NAMALWA (cell line): ENCODE data around the gene MGME1.
"Not testable (repeated sequence)": the region's sequence is repeated elsewhere in the genome, so short reads cannot be mapped to it uniquely, and the experiment has no call there.

ENCODE experiments used
- DNase-seq: peaks from one replicate; pipeline ENCODE4 v3.0.0-alpha.2; 2015; ENCODE audit warnings: low spot score

MGME1 gene

DNA sequence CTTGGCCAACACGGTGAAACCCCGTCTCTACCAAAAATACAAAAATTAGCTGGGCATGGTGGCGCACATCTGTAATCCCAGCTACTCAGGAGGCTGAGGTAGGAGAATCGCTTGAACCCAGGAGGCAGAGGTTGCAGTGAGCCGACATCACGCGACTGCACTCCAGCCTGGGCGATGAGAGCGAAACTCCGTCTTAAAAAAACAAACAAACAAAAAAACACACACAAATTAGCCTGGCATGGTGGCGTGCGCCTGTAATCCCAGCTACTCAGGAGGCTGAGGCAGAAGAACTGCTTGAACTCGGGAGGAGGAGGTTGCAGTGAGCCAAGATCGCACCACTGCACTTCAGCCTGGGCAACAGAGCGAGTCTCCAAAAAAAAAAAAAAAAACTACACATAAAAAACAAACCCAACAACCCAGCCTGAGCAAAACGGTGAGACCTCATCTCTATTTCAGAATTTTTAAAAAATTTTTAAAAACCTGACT, 8.4 kb upstream of the MGME1 start:
- DNase-seq = not testable (repeated sequence)

- DNase-seq = no peak
These were observed 7.8 kb upstream of the MGME1 start for GRCh38 chr20:17960927-17961586.

- no peak for DNase-seq
These were observed 7.3 kb upstream of the MGME1 start for GRCh38 chr20:17961587-17961940.

GRCh38 chr20:17963114-17963897, 5.5 kb upstream of the MGME1 start:
- no peak for DNase-seq

DNA sequence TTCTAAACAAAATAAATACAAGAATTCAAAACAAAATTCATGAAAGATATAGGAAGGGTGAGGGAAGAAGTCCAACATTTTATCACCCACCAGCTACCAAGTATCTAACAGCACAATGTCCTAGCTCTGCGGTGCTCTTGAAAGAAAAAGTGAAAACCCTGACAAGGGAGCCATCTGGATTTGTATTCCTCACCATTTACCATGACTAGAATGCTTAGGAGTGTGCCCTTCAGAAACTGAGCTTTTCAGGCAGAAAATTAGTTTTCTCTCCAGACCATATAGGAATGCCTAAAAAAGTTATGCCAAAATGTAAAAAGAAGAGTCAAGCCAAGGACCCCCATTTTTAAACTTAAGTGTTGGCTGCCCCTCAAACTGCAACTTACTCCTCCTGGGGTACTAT, 4.7 kb upstream of the MGME1 start:
- DNase-seq = no peak

- DNase-seq = no peak
These were observed 4.2 kb upstream of the MGME1 start for GRCh38 chr20:17964632-17965031.

DNA sequence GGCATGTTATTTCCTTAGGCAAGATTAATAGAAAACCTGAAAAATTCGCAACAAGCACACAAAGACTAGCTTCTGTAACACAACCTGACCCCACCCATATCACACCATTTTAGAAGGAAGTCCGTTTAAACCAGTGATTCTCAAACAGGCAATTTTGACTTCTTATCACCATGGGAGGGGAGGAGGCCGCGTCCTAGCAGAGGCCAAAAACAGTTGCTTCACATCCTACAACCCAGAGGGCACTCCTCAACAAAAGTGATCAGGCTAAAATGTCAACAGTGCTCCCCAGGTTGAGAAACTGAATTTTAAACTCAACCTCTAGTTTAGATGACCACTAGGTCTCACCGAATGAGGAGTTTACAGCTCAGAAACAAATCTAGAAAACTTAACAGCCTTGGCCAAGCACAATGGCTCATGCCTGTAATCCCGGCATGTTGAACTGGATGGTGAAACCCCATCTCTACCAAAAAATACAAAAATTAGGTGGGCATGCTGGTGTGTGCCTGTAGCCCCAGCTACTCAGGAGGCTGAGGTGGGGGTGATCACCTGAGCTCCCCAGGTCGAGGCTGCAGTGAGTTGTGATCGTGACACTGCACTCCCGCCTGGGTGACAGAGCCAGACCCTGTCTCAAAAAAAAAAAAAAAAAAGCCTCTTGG, 3.6 kb upstream of the MGME1 start:
- no peak for DNase-seq

DNA sequence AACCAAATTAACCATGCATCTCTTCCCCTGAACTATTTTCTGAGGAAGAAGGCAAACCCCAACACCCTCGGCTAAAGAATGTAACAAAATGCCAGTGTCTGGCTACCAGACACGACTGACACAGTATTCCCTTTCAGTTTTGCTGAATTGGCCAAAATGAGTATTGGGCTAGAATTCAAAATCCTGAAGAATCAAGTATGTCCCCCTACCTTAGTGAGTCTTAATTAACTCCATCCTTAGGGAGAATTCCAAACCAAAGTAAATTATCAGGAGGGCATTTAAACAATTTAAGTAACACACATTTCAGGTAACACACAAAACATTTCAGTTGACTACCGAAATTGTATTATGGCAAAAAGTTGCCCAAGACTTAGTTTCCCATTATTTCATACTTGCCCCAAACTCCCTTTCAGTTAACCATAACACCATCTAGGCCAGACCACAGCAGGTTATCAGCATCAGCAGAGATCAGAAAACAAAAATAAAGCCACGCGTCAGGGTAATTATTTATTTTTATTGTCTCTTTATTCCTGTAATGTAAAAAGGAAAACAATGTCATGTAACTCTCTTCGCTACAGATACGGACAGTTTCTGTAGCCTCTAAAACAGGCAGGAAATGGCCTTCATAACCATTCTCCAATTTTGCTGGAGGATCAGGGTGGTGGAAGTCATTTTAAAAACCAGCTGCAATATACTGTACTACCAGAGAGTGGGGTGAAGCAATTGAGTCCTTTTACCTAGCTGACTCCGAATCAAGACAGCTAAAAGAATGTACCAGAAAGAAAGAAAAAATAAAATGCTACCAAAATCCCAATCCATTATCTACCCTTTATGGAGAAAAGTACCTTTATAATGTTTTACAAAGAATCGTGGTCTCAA, 2.1 kb upstream of the MGME1 start:
- DNase-seq = peak; percentile 81

DNA sequence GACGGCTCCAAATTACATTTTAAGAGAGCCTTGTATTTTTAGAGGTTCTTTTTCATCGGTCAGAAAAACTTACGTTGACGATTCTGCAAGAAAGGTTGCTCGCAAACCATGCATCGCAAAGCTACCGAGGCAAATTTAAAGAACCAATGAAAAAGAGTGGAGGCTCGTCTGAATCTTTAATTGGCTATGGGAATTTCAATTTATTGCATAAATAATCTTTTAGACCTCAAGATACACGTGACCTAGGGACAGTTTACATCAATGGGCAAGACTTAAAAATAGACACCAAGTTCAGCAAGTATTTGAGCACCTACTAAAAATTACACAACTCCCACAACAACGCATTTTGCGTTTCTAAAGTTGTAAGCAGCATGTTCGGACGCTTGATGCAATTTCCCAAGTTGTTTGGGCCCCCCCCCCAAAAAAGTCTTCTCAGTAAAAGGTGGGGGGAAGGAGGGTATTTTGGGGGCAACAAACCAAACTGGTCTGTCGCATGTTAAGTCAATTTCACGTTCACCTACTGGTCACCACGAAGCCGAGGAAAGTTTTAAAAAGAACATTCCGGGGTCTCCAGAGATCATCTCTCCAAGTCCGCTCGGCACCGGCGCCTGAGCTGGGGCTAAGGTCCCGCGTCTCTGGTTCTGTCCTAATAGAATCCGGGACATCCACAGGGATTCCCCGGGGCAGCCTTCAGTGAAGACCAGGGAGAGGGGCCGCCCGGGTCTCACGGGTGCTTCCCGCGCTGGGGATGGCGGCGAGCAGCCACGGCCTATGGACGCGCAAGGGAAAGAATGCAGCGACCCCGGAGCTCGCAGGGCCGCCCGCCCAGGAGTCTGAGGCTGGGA, 1.1 kb upstream of the MGME1 start:
- peak; percentile 76 for DNase-seq

- DNase-seq = no peak
These were observed 563 bp downstream of the MGME1 start for GRCh38 chr20:17969278-17969883.

GRCh38 chr20:17969884-17970409, 1.1 kb downstream of the MGME1 start:
- peak; percentile 90 for DNase-seq

- peak; percentile 53 for DNase-seq
These were observed 2.6 kb downstream of the MGME1 start for GRCh38 chr20:17971300-17972013.

DNA sequence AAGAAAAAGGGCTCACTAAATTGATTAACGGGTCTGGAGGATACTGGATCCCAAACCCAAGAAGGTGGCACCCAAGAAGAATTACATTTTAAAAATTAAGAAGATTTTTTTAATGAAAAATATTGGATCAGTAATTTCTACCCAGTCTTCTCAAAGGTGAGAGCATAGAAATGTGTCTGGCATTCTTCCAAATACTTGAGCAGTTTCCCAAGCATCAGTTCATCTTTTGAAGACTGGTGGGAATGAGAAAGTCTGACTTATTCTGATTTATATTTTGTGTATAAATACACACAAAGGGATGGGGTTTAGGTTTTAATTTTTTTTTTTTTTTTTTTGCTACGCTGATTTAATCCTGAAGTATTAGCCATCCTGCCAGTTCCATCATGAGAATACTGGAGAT, 3.3 kb downstream of the MGME1 start:
- peak; percentile 41 for DNase-seq

GRCh38 chr20:17976305-17976704, 7.5 kb downstream of the MGME1 start:
- no peak for DNase-seq

DNA sequence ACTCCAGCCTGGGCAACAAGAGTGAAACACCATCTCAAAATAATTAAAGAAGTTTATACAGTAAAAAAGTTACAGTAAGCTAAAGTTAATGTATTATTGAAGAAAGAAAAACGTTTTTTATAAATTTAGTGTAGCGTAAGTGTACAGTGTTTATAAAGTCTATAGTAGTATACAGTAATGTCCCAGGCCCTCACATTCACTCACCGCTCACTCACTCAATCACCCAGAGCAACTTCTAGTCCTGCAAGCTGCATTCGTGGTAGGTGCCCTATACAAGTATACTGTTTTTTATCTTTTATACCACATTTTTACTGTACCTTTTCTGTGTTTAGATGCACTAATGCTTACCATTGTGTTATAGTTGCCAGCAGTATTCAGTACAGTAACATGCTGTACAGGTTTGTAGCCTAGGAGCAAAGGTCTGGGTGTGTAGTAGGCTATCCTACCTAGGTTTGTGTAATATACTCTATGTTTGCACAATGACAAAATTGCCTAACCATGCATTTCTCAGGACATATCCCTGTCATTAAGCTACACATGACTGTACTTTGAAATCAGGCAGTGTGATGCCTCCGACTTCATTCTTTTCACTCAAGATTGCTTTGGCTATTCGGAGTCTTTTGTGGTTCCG, 16.7 kb downstream of the MGME1 start:
- DNase-seq = no peak

GRCh38 chr20:17987988-17988387, 19.2 kb downstream of the MGME1 start:
- no peak for DNase-seq

DNA sequence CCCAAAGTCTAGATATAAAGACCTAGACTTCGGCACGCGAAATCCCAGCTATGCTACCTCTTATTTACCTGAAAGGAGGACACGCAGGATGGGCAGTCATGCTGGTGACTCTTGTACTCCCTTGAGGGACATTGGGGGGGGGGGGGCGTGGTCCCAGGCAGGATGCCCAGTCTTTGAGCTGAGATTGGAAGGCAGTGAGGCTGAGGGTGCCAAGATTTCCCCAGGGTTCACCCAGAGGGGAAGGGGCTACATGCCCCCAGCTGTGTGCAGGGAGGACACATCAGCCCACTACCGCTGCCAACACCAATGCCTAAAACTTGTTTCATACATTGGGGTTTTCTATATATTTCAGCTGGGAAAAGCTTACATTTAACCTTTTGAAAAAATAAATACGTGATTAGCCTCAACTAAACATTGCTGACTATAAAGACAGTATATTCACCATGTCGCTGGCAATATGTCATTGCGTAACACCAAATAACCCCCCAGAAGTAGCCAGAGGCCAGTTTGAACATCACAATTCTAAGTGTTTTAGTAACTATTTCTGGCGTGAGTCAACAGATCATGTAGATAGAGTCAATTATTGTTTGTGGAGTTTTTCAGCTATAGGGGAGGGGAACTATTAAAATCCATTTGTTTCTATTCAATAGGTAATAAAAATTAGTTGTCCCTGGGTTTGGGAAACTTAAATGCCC, 21.6 kb downstream of the MGME1 start:
- DNase-seq = no peak

GRCh38 chr20:17992224-17992637, 23.4 kb downstream of the MGME1 start:
- no peak for DNase-seq
